GM19035 (cell line): ENCODE measurements around the gene SPEM1.

Source experiments
- ATAC-seq: cut with Tn5 transposase; IDR thresholded peaks from one replicate; pipeline ENCODE4 v1.9.1; 2021; ENCODE audit not compliant: unreplicated experiment

The SPEM1 gene

DNA sequence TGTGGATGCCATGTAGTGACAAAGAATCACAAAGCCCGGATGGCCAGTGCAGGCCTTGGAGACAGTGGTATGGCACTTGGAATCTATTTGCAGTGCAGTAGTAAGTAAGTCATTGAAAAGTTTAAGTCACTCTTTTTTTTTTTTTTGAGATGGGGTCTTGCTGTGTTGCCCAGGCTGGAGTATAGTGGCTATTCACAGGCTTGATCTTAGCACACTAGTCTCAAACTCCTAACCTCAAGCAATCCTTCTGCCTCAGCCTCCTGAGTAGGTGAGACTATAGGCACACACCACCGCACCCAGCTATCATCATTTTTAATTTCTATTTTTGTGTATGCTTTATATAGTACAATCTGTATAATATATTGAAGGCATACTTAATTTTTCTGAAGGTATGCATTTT lies 21.5 kb upstream of the SPEM1 start:
- no peak for ATAC-seq

DNA sequence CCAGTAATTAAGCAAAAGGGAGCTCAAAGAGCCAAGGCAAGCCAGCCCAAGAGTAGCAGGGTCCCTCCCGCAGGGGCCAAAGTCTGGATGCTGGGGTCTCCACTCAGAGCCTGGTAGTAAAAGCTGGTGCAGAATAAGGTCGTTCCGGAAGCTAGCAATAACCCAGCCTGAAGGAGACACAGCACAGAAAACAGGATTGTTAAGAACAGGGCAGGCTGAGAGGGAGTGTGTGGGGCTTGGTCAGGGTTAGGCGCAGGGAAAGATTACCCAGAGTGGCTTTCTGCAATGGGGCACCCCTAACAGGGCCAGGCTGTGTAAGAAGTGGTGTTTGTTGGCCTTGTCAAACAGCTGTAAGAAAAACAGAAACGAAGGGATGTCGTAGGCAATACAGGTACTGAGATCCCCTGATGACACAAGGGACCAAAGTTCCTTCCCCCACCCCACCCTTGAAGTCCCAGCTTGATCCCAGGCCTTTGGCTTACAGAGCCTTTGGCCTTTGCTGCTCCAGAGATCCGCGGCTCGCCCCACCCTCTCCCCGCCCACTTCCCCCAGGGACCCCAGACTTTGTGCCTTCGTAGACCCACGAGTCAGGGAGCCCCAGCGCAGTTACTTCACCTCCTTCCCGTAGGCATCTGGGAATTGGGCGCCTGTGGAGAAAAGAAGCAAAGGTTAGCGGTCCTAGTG lies 16.9 kb upstream of the SPEM1 start:
- ATAC-seq: no peak

DNA sequence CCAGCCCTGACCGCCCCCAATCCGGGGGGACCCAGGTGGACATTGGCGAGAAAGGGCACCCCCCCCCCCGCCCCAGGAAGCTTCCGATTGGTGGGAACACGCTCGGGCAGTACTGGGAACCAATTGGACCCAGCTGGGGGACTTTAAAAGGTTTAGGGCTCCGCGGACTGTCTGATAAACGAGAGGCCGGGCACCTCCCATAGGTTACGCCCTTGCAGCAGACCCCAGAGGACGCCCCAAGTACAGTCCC lies 16.5 kb upstream of the SPEM1 start:
- no peak for ATAC-seq

DNA sequence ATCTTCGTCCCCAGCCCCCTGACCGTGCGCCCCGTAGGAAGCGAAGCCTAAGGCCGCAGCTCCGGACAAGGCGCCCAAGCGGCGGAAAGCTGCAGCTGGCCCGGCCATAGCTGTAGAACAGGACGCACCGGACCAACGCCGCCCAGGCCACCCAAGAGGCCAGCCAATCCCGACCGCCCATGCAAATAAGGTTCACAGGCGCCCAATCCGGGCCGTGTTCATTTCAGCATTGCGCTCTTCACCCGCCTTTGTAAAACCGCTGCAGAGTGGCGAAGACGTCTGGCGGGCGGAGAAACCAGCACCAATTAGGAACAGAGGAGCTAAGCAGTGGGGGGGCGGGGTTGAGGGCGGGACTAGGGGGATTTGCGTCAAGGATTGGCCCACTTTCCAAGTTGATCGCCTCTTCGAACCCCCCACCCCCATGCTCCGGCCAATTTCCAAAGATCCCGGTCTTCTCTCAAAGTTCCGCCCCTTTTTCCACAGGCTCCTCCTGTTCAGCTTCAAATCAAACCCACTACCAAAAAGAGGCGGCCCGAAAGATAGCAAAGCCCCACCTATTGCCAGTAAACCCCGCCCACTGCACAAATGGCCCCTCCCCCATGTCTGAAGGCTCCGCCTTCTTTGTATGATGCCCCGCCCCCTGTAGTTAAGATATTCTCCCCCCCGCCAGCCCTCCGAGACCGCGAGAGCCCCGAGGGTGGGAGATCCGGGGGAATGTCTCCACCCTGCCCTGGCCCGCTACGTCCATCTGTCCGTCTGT lies 16.0 kb upstream of the SPEM1 start, which contains the start of gene TMEM256:
Gene TMEM256 (minus strand): TSS at position 121 of the 760 bp plus-strand sequence. CDS start 13 bp downstream, at position 108.
- peak; percentile 94 for ATAC-seq

DNA sequence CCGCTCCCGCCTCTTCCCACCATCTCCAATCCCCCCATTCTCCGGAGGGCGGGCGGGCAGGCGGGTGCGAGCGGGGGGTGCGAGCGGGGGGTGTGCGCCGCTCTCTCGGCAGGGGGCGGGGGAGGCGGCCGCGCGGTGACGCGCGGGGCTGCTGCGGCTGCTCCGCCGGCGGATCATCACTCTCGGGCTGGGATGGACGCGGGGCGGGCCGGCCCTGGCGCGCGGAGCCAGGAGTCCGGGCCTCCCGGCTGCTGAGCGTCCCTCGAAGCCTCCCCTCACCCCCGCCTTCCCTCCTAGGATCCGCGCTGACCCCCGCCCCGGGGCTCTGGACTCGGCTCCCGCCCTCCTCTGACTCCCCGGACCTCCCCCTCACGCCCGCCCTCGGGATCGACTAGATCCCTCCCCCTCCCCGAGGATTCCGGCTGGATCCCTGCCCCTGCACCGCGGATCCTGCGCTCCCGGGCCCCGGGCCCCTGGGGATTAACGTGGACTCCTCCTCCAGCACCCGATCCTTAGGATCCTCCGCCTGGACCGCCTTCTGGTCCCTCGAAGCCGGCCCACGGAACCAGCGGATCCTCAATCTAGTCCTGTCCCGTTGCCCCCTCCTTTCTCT lies 15.3 kb upstream of the SPEM1 start:
- peak; percentile 11 for ATAC-seq

DNA sequence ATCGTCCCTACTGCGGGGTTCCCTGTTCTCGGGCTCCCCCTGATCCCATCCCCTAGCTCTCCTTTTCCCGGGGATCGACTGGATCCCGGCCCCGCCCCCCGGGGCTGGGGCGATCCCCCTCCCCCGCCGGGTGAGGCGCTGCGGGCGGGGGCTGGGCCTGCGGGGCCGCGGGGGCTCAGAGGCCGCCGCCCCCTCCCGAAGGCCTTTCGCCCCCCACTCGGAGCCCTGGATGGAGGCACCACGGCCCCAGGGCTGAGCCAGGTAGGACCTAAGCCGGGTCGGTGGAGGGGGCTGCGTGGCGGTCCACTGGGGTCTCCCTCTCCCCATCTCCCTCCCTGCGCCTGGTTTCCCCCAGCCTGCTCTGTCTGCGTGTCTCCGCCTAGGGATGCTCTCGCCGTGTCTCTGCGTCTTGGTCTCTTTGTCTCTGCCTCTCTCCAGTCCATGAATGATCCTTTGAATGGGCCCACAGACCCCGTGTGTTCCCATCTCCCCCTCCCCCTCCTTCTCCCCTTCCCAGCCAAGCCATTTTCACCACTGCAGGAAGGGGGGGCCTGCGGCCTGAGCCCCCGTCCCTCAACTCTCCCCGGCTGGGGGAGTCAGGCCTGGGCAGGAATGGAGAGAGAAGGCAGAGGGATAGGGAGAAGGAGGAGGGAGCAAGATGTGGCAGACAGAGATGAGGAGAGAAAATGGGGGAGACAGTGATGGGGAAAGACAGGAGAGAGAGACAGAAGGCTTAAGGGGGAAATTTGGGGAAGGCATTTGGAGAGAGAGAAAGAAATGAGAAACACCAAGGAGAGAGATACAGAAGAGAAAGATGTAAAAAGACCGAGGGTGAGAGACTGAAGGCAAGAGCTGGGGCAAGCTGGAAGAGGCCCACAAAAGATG lies 14.5 kb upstream of the SPEM1 start:
- no peak for ATAC-seq

DNA sequence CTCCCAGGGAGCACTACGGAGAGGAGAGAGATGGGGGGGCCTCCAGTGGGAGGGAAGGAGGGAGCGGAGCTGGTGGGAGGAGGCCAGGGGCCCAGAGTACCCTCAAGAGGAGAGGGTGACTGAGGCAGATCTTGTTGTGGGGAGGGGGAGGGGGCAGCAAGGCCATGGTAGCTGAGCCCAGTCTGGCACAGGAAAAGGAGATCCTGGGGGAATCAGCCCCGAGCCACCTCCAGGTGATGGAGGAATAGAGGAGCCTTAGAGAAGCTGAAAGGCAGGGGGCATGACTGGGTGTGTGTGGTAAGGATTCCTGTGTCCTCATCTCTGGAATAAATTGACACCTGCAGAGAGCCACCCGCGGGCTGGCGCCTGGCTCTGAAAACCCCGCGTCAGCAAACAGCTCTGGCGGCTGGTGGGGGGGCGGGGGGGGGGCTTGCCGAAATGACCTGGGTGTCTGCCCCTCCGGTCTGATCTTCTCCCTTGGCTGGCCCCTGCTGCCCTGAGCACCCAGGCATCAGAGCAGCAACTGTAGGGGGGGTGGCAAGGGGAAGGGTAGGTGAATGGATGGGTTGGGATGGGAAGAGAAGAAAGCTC lies 13.8 kb upstream of the SPEM1 start:
- no peak for ATAC-seq

DNA sequence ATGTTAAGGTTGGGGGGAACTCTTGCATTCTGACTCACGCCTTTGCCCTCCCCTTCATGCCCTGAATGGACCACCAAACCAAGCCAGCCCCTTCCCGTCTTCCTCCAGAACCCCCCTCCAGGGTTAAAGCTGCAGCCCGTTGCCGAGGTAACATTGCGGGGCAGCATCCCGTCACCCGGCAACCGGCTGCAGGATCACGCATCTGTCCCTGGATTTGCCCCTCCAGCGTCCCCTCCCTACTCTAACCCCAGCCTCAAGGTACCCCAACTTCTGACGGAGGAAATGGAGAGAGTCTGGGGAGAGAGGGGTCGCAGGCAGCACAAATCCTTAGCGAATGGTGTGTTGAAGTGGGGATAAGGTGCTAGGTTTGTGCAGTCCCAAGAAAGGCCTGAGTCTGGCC lies 13.0 kb upstream of the SPEM1 start:
- no peak for ATAC-seq

DNA sequence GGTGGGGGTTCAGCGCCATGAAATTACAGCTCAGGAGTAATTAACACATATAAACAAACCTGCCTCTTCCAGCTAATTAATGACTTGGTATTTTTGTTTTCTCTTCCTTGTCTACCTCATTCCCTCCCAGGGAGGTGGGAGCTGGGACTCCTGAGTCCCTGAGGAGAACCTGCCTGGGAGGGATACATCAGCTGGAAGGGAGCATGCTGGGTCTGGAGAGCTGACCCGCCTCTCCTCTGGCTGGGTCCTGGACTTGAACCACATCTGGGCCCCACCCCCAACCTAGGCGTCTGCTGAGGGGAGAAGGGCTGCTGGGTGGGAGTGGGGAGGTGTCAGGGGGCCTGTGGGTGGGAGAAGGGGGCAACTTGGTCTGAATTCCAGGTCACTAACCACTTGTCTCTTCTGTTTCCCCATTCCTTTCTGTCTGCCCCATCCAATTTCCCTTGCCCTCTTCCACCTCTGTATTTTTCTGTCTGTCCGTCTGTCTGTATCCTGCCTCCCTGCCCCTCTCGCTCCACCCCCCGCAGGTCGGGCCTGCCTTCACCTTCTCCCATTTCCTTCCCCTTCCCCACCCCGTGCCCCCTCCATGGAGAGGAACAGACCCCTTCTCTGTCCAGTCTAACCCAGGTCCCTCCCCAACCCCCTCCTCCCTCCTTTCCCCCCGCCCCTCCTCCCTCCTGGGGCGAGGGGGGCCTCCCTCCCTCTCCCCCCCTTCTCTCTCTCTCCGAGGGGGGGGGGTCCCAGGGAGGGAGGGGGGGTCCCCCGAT lies 12.5 kb upstream of the SPEM1 start, which contains the start of gene NLGN2:
Gene NLGN2 (plus strand): TSS at position 361 of the 767 bp plus-strand sequence. CDS start 411 bp downstream, outside the sequence.
- no peak for ATAC-seq

DNA sequence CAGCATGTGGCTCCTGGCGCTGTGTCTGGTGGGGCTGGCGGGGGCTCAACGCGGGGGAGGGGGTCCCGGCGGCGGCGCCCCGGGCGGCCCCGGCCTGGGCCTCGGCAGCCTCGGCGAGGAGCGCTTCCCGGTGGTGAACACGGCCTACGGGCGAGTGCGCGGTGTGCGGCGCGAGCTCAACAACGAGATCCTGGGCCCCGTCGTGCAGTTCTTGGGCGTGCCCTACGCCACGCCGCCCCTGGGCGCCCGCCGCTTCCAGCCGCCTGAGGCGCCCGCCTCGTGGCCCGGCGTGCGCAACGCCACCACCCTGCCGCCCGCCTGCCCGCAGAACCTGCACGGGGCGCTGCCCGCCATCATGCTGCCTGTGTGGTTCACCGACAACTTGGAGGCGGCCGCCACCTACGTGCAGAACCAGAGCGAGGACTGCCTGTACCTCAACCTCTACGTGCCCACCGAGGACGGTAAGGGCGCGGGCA lies 11.8 kb upstream of the SPEM1 start:
- no peak for ATAC-seq

DNA sequence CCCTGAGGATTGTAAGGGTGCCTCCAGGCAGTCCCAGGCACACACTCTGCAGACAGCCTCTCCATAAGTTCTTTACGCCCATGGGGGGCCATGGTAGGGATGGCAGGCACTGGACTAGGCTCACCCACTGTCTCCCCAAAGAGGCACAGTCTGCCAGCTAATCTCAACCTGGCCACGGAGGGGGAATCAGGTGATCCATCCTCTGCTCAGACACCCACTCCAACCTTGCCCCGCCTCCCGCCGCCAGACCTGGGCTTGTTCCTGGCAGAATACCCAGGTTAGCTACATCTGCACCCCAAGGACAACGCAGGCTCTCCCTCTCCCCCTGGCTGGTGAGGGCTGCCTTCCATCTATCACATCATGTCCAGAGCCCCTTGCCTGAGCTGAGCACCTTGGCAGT lies 11.3 kb upstream of the SPEM1 start:
- no peak for ATAC-seq

DNA sequence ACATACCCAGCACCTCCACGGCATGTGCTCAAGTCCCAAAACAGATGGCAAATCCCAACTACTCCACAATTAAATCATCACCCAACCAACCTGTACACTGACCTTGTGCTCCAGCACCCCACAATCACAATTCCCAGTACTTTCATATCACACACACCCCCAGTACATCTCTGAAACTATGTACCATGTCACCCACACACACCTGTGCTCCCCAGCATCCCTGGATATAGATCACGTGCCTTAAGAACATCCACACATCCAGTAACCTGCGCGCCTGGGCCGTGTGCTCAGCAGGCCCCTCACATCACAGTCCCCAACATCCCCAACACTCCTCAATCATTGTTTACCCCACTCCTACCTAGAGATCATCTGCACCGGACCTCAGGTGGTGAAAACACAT lies 10.4 kb upstream of the SPEM1 start:
- no peak for ATAC-seq

DNA sequence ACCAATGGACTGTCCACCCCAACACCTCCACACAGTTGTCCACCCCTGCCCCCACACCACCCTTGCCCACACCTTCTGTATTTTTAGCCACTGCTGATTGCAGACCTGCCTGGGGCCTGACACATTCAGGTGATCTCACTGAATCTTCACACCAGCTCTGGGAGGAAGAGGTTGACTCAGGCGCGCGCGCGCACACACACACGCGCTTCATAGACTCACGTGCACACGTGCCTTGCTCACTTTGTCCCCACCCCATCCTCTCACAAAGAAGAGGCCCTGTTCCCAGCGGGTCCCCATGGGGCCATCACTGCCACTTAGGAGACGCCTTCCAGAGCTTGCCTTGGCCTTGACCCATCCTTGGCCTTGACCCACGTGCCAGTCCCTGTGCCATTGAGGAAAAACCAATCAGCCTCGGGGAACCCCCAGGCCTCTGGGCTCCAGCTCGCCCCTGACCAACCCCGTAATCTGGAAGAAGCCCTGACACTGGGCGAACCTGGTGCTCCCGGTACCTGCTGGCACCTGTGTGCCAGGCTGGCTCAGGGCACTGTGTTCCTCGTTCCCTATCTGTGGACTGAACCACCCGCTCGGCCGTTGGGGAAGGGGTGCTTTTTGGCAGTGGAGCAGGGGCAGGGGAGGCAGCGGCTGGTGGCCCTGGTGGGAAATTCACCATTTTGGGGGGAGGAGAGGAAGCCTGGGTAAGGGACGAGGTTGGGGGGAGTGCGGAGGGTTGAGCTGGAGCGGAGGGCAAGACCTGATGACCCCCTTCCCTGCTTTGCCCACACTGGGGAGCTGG lies 9.3 kb upstream of the SPEM1 start:
- ATAC-seq: no peak

DNA sequence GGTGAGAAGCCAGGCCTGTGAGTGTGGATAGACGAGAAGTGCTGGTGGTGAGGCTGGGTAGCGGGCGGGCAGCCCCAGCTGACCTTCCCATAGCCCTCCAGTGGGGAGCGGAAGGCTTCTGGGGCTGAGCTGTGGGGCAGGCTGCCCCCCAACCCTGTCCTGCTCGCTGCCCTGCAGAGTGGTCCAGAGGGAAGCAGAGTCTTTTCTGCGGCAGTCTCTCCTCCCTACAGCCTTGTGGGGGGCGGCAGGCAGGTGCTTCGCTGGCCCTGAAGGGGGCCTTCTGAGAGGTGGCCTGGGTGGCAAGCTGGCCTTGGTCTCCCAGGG lies 8.7 kb upstream of the SPEM1 start:
- ATAC-seq: no peak

DNA sequence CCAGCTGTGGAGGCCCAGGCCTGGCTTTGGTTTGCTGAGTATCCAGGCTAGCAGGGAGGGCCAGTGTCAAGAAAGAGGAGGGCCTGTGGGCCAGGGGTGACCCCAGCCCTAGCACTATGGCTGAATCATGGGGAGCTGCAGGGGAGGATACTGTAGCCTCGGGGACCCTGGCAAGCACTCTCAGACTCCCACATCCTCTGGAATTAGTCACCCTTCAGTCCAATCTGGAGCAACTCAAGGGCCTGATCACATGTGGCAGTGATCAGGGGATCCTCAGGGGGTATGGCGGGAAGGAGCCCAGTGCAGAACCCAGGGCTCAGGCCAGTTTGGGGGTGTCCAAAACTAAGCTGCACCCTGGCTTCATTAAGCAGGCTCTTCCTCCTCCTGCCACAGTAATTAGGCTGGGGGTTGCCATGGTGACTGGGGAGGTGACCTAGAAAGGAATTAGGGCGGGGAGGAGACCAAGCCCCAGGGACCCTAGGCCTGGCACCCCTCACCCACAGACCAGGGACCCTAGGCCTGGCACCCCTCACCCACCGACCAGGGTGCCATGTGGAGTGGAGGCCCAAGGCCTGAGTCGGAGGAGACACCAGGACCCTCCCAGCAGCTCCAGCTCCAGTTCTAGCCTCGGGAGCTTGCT lies 6.7 kb upstream of the SPEM1 start:
- no peak for ATAC-seq

DNA sequence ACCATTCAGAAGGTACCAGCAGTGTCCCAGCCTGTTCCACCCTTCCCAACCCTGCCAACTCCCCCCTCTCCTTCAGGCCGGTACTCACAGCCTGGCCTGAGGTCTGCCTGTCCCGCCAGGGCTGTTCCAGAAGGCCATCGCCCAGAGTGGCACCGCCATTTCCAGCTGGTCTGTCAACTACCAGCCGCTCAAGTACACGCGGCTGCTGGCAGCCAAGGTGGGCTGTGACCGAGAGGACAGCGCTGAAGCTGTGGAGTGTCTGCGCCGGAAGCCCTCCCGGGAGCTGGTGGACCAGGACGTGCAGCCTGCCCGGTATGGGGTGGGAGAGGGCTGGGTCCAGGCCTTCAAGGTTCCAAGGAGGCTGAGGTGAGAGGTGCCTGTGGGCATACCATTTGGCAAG lies 5.3 kb upstream of the SPEM1 start:
- no peak for ATAC-seq

DNA sequence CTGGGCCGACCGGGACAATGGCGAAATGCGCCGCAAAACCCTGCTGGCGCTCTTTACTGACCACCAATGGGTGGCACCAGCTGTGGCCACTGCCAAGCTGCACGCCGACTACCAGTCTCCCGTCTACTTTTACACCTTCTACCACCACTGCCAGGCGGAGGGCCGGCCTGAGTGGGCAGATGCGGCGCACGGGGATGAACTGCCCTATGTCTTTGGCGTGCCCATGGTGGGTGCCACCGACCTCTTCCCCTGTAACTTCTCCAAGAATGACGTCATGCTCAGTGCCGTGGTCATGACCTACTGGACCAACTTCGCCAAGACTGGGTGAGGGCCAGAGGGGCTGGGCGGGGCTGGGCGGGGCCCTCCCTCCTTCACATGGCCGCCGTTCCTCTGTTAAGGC lies 4.3 kb upstream of the SPEM1 start:
- ATAC-seq: no peak

DNA sequence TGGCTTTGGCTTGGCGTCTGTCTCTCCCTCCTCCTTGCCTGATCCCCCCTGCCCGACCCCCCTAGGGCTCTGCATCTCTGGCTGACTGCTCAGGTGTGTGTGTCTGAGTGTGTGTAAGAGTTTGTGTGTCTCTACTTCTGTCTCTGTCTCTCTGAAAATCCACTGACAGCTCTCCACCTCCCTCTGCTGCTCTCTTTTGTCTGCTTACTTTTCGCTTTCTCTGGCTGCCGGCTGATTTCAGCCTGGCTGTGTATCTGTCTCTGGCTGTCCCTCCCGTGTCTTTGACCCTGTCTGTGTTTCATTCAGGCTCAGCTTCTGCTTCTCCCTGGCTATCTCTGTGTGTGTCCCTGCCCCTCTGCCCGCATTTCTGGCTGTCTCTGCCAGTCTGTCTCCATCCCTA lies 3.8 kb upstream of the SPEM1 start:
- no peak for ATAC-seq

DNA sequence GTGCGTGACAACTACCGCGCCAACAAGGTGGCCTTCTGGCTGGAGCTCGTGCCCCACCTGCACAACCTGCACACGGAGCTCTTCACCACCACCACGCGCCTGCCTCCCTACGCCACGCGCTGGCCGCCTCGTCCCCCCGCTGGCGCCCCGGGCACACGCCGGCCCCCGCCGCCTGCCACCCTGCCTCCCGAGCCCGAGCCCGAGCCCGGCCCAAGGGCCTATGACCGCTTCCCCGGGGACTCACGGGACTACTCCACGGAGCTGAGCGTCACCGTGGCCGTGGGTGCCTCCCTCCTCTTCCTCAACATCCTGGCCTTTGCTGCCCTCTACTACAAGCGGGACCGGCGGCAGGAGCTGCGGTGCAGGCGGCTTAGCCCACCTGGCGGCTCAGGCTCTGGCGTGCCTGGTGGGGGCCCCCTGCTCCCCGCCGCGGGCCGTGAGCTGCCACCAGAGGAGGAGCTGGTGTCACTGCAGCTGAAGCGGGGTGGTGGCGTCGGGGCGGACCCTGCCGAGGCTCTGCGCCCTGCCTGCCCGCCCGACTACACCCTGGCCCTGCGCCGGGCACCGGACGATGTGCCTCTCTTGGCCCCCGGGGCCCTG lies 3.0 kb upstream of the SPEM1 start:
- no peak for ATAC-seq
